GM19023 (cell line): ENCODE data around the gene C1QC.
"Not testable (repeated sequence)": the region's sequence is repeated elsewhere in the genome, so short reads cannot be mapped to it uniquely, and the experiment has no call there.

ENCODE experiments used
- ATAC-seq: cut with Tn5 transposase; IDR thresholded peaks from one replicate; pipeline ENCODE4 v1.9.1; 2021; ENCODE audit warnings: mild to moderate bottlenecking, moderate library complexity; ENCODE audit not compliant: unreplicated experiment

Gene C1QC

GRCh38 chr1:22646384-22646783 is 3.0 kb downstream of the C1QC start:
- no peak for ATAC-seq

GRCh38 chr1:22650089-22650693 is 6.8 kb downstream of the C1QC start:
- ATAC-seq, result no peak

- ATAC-seq, result no peak
These were observed 8.8 kb downstream of the C1QC start for GRCh38 chr1:22651941-22652856.

DNA sequence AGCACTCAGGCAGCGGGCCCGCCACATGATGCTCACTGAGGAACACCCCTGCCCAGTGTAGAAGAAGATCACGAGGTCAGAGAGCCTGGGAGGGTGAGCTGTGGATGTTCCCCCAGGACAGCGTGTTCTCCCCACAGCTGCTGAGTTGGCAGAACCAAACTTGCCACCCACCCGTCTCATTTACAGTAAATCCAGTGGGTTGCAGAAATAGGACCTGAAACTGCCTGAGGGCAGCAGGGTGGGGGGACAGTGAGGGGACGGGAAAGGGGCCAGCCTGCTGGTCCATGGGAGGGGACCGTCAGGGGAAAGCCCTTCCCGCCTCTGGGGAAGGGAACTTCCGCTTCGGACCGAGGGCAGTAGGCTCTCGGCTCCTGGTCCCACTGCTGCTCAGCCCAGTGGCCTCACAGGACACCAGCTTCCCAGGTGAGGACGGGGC is 9.5 kb downstream of the C1QC start, which contains the start of gene C1QB:
Gene C1QB, plus strand, starts transcription at position 356 of the 436 bp plus-strand sequence. CDS start 6,227 bp downstream, outside the sequence.
- ATAC-seq, result no peak

DNA sequence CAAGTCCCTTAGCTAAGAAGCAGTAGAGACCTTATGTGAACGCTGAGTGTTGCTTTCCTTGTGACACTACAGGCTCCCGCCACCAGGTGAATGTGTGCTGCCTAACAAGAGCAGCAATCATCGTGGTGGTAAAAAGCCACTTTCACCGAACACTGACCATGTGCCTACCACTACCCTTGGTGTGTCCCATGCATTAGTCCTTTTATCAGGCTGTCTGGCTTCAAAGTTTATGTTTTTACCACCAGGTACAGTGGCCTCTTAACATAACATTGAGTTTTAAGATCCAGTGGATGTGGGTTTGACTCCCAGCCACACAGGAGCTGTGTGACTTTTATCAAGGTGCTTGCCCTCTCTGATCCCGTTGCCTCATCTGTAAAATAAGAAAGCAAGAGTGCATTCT is 11.3 kb downstream of the C1QC start:
- ATAC-seq, result no peak

DNA sequence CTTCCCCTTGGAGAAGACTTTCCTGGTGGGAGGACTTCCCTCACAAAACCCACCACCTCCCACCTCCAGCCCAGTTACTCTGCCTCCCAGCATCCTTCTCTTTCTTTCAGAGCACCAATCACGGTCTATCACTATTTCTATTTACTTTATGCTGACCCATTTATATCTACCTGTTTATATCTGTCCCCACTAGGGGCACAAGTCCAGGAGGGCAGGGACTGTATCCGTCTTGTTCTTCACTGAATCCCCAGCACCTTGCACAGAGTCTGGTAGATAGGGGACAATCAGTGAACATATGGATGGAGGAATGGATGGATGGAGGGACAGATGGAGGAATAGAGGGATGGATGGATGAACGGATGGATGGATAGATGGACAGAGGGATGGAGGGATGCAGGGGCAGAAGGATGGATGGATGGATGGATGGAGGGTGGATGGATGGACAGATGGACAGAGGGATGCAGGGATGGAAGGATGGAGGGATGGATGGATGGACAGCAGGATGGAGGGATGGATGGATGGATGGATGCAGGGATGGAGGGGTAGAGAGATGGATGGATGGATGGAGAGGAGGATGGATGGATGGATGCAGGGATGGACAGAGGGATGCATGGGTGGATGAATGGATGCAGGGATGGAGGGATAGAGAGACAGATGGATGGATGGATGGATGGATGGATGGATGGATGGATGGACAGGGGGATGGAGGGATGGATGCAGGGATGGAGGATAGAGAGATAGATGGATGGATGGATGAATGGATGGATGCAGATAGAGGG is 15.1 kb downstream of the C1QC start:
- ATAC-seq, result no peak

- ATAC-seq, result no peak
These were observed 17.3 kb downstream of the C1QC start for GRCh38 chr1:22660716-22661241.

DNA sequence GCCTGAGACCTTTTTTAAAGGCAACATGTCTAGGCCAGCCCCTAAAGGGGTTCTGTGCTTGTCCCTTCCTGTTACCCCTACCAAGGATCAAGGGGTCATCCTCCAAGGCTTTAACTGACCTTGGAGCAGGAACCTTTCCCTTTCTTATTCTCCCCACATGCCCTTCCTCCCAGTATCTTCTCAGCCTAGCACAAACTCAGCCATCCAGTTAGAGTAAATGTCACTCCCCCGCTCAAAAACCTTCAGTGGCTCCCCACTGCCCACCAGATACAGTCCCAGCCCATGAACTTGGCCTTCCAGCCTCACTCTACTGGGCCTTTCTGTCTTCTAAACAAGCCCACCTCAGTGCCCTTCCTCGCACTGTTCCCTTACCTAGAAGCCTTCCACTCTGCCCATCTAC is 18.4 kb downstream of the C1QC start:
- no peak for ATAC-seq

DNA sequence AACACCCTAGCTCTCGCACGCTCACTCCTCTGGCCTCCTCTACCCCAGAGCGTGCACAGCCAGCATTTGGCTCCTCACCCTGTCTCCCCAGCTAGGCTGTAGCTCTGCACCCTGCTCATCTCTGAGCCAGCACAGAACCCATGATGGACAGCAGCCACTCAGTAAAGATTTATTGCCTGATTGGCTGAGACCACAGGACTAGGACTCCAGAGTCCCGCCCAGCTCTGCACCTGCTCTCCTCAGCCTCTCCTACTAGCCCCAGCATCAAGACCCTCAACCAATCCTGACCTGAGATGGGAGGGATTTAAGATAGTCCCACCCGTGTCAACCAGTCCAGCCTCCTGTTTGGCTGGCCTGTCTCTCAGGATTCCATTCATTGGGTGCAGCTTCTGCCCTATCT is 18.9 kb downstream of the C1QC start:
- no peak for ATAC-seq

- ATAC-seq, result no peak
These were observed 19.6 kb downstream of the C1QC start for GRCh38 chr1:22662986-22663408.

DNA sequence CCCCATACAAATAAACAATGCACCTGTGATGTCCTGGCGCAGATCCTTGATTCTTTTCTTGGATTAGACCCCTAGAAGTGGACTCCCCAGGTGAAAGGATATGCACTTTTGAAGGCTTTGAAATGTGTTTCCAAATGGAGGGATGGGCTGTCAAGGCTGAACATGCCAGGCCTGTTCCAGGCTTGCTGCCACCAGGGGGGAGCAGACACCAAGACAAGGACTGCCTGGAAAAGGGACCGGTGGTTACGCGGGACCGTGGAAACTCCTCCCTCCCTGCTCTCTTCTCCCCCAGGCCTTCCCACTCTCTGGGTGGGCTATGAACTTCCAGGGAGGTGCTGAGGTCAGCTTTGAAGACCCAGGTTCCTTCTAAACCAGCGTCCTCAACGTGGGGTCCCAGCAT is 22.3 kb downstream of the C1QC start:
- ATAC-seq, result no peak

- ATAC-seq, result no peak
These were observed 23.0 kb downstream of the C1QC start for GRCh38 chr1:22666412-22666811.

DNA sequence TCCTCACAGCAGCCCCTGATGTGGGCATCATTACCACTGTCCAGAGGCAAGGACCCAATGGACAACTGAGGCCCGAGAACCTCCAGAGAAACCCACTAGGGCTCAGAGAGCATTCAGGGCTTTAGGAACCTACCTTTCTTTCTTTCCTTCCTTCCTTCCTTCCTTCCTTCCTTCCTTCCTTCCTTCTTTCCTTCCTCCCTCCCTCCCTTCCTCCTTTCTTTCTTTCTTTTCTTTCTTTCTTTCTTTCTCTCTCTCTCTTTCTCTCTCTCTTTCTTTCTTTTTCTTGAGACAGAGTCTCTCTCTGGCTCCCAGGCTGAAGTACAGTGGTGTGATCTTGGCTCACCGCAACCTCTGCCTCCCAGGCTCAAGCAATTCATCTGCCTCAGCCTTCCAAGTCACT is 25.4 kb downstream of the C1QC start:
- not testable (repeated sequence) for ATAC-seq

- ATAC-seq, result no peak
These were observed 27.0 kb downstream of the C1QC start for GRCh38 chr1:22670352-22670975.

GRCh38 chr1:22671999-22672398 is 28.6 kb downstream of the C1QC start:
- no peak for ATAC-seq

DNA sequence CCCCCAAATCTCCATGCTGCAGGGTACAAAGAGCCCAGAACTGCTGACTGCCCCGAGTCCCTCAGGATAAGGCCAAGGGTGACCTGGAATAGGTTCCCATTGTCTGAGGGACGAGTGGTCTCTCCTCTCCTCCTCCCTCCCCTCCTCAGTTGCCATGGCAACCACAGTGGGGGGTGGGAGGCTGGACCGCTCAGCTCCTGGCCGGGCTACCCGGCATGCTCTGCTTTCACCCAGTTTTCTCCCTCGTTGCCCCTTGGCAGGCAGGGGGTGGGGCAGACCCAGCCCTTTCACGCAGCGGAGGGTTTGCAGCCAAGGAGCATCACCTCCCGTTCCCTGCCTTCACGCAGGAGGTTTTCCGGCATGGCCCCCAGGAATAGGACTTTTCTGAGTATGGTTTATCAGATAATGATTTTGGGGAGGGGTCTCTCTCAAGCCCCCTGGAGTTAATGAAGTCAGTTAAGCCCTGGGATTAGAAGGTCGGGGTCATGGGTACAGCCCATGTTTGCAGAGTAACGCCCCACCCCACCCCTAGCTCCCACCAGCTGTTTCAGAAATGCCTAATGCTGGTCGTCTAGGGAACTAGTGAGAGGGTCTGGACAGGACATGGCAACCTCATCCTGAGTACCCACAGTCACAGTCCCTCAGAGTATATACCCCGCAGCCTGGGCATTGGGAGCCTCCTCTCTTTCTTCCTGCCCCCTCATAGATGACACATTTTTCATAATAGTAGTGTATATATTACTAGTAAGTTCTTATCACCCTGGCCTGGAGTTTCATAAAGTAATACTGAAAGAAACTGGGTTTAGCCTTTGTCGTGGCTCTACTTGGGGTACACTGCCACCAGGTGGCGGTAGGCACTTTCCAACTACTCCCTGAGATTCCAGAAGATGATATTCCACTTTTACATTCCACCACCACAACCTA is 30.3 kb downstream of the C1QC start:
- ATAC-seq, result no peak

DNA sequence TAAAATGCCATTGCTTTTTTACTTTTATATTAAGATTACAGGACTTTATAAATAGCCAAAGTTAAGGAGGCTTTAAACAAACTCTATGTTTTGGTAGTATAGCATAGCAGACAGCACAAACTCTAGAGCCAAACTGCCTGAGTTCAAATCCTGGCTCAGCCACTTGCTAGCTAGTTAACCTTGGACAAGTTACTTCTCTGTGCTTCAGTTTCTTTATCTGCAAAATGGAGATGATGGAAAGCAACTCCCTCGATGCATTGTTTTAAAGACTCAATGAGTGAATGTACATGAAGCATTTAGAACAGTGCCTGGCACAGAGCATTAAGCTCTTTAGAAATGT is 30.9 kb downstream of the C1QC start:
- ATAC-seq, result no peak

DNA sequence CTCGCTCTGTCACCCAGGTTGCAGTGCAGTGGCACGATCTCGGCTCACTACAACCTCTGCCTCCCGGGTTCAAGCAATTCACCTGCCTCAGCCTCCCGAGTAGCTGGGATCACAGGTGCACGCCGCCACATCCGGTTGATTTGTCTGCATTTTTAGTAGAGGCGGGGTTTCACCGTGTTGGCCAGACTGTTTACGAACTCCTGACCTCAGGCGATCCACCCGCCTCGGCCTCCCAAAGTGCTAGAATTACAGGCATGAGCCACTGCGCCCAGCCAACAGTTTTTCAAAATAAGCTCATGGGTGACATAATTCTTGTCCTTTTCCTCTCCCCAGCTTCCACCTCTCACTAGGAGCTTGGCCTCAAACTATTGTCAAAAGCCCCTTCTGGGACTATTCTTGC is 32.7 kb downstream of the C1QC start:
- ATAC-seq, result not testable (repeated sequence)

DNA sequence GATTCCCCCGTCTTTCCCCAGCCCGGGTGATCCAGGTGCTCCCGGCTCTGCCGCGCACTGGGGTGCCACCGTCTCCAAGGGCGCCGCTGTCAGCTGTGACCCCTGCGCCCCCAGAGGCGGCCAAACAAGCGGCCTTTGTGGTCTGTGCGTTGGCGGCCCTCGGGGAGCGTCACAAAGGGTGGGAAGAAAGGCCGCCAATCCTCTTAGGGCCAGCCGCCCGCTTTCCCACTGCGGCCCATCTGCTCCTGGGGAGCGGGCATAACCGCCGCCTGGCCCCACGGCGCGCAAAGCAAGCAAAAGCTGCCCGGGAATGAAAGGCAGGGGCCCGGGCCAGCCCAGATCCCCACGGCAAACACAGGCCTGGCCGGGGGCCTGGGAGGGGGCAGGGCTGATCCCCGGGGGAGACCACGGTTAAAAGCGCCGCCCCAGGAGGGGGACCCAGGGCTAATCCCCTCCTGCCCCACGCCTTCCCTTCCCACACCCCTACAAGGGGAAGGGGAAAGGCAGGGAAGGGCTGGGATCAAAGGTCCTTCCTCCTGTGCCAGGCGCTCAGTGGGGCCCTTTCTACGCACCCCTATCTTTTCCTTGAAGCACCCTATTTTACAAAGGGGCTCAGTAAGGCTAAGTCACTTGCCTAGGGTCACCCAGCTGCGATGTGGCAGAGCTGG is 33.6 kb downstream of the C1QC start:
- no peak for ATAC-seq
